Purkinje cell (primary cell): Measurements from ENCODE around the gene CCR2. TPM values are rescaled to one million over a fixed set of nuclear protein-coding genes. Genes with fewer than 3 reads are reported as not detected.

Experiments used
- polyA plus RNA-seq: library from polyadenylated mRNA; unstranded; fragments of >200 nt; fragmentation: Nextera tagmentation; gene quantifications from 2 replicates; pipeline ENCODE4 v1.2.1, GENCODE V29; 2014

CCR2 gene
- not detected in 2 replicates for polyA plus RNA-seq

DNA sequence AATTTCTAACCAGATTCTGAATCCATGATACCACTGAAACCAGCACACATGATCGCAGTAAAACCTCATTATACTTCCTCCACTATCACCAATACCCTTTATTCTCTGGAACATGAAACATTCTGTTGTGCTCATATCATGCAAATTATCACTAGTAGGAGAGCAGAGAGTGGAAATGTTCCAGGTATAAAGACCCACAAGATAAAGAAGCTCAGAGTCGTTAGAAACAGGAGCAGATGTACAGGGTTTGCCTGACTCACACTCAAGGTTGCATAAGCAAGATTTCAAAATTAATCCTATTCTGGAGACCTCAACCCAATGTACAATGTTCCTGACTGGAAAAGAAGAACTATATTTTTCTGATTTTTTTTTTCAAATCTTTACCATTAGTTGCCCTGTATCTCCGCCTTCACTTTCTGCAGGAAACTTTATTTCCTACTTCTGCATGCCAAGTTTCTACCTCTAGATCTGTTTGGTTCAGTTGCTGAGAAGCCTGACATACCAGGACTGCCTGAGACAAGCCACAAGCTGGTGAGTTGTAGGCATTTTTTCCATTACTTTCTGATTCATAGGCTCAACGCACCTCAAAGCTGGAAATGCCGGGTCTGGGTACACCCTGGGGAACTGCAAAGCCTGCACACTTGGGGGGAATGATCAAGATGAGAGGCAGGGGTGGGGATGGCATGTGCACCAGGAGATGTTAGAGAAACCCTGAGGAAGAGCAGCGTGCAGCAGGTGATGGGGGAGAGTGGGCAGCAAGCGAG lies at the start of gene CCR2:
CCR2 (plus strand) TSS at position 465 of the 764 bp plus-strand sequence. CDS start 3,417 bp downstream, outside the sequence.

DNA sequence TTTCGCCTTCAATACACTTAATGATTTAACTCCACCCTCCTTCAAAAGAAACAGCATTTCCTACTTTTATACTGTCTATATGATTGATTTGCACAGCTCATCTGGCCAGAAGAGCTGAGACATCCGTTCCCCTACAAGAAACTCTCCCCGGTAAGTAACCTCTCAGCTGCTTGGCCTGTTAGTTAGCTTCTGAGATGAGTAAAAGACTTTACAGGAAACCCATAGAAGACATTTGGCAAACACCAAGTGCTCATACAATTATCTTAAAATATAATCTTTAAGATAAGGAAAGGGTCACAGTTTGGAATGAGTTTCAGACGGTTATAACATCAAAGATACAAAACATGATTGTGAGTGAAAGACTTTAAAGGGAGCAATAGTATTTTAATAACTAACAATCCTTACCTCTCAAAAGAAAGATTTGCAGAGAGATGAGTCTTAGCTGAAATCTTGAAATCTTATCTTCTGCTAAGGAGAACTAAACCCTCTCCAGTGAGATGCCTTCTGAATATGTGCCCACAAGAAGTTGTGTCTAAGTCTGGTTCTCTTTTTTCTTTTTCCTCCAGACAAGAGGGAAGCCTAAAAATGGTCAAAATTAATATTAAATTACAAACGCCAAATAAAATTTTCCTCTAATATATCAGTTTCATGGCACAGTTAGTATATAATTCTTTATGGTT lies 17.1 kb downstream of the CCR2 start, which contains the start of gene CCR5:
CCR5 (plus strand) TSS at position 108 of the 680 bp plus-strand sequence. CDS start 1,957 bp downstream, outside the sequence.

DNA sequence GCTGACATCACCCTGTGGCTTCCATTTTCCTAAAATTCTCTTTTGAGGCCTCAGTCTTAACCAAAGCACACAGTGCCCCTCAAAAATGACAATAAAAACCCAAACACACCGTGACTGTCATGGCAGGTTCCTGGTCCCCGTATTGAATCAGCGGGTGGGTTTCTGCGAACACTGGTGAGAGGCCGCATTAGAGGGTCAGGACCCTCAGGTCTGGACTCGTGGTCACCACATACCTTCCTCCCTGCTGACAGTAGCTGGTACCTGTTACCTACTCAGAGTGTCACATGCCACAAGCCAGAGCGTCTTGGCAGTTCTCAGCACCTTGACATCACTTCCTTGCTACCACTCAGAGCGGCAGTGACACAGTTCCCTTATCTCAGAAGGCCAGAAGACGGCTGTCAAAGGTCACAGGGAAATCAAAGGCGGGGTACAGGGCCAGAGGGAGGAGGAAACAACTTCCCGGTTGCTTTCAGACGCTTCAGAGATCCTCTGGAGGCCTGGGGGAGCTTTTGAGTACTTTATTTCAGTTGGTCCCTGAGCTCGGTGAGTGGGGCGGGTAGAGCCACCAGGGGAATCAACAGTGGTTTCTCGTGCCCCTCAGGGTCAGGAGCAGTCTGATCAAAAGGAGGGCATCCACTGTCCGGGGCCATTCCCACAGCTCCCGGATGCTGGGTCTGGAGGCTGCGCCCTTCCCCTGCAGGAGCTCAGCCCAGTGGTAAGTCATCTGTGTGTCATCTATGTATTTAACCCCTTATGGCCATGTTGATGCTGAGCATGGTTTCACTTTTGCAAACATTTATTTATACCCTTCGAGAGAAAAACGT lies 53.1 kb downstream of the CCR2 start, which contains the start of the genes CCR5AS and CCRL2:
CCR5AS (minus strand) TSS at position 279 of the 824 bp plus-strand sequence.
CCRL2 (plus strand) TSS at position 472 of the 824 bp plus-strand sequence. CDS start 821 bp downstream, outside the sequence.

Other genes starting within 250 kb of the CCR2 start
- not detected in 2 replicates for gene CCR1, start 145.8 kb upstream of the CCR2 start, polyA plus RNA-seq
- not detected in 2 replicates for gene CCR3, start 111.7 kb upstream of the CCR2 start, polyA plus RNA-seq
- gene CCR5, start 16.8 kb downstream of the CCR2 start, polyA plus RNA-seq, result not detected in 2 replicates
- gene CCRL2, start 53.1 kb downstream of the CCR2 start, polyA plus RNA-seq, result 0.15 TPM in 1 of 2 replicates, not detected in the other
- gene LTF, start 110.8 kb downstream of the CCR2 start, polyA plus RNA-seq, result not detected in 2 replicates
- not detected in 2 replicates for gene RTP3, start 143.9 kb downstream of the CCR2 start, polyA plus RNA-seq
- gene LRRC2, start 212.2 kb downstream of the CCR2 start, polyA plus RNA-seq, result 0.04 and 1.6 TPM in 2 replicates